Adrenal gland (tissue), 5 donors: ENCODE measurements around the gene TESK1.

ENCODE experiments used
- POLR2A ChIP-seq, 2 donors: fragments of 450-650 bp; IDR thresholded peaks; one replicate each; pipeline ENCODE4 v1.6.1; 2017; ENCODE audit warnings: antibody characterized with exemption in 2 of 2, mild to moderate bottlenecking in 2 of 2, moderate library complexity in 1 of 2
- TF ChIP-seq, protein P1 (sequence below), 6 experiments: fragments of 450-650 bp in 4 of 6; fragments of 200-600 bp in 2 of 6; sonication (generic) in 1 of 6; IDR thresholded peaks; 1 replicate in 5 of 6; 2 replicates in 1 of 6; pipeline versions ENCODE4 v1.5.1 to v1.8.0; 2016 to 2021; ENCODE audit warnings: antibody characterized with exemption in 6 of 6, mild to moderate bottlenecking in 2 of 6, moderate library complexity in 1 of 6
- donor health status: DM: no; HTN: no; CAD: no.

DNA sequence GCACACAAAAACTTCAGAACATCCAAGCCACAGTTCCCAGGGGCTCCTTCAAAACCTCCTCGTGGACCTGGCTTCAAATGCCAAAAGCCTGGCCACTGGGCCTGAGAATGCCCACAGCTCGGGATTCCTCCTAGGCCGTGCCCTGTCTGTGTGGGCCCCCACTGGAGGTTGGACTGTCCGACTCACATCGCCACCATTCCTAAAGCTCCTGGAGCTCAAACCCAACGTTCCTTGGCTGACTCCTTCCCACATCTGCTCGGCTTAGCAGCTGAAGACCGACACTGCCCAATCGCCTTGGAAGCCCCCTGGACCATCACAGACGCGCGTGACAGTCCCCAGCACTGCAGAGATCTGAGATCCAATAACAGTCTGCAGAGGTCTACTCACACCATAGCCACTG is 38.0 kb downstream of the TESK1 start:
- TF ChIP-seq, protein P1, sequence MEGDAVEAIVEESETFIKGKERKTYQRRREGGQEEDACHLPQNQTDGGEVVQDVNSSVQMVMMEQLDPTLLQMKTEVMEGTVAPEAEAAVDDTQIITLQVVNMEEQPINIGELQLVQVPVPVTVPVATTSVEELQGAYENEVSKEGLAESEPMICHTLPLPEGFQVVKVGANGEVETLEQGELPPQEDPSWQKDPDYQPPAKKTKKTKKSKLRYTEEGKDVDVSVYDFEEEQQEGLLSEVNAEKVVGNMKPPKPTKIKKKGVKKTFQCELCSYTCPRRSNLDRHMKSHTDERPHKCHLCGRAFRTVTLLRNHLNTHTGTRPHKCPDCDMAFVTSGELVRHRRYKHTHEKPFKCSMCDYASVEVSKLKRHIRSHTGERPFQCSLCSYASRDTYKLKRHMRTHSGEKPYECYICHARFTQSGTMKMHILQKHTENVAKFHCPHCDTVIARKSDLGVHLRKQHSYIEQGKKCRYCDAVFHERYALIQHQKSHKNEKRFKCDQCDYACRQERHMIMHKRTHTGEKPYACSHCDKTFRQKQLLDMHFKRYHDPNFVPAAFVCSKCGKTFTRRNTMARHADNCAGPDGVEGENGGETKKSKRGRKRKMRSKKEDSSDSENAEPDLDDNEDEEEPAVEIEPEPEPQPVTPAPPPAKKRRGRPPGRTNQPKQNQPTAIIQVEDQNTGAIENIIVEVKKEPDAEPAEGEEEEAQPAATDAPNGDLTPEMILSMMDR (IDR thresholded peaks at IDR 0.05), result no peak
- no peak for TF ChIP-seq POLR2A (IDR thresholded peaks at IDR 0.05)
